ENCODE results near the gene ACLY.

GRCh38 chr17:41892021-41892376, 26.8 kb downstream of the ACLY start:
- TF ChIP-seq POLR2A (IDR thresholded peaks at IDR 0.05) (no peak), CTCF (IDR thresholded peaks at IDR 0.05) (no peak)
